Measurements from ENCODE around the gene MINDY3.

Gene MINDY3

GRCh38 chr10:15743443-15743842 is 116.9 kb downstream of the MINDY3 start:
- POLR2A ChIA-PET, result no interaction called here
- CTCF ChIA-PET, result interaction anchor here (0.5 to 3.2 kb wide), 7 partner anchors 11 to 1104 kb away, joined by 3 to 14 read pairs (median 5); partner anchors contain the start of gene ITGA8
- Histone ChIP-seq H3K4me1 (ENCODE audit: control insufficient read depth, insufficient read depth, low read length) (no peaks in the 10 kb centered on the region), H3K27ac (ENCODE audit: extremely low read depth, low read depth, low read length) (no peak overlapping the region), H3K36me3 (ENCODE audit: control insufficient read depth in 2 of 2, insufficient read depth in 1 of 2, low read length in 2 of 2) (no peaks in the 10 kb centered on the region), H3K4me3 (ENCODE audit: low read depth, low read length) (no peak overlapping the region), H3K9me3 (ENCODE audit: control insufficient read depth, insufficient read depth, low read depth, low read length) (no peaks in the 10 kb centered on the region)
- TF ChIP-seq SCRT1 (tag by site-specific recombination; IDR thresholded peaks at IDR 0.05; ENCODE audit: borderline replicate concordance) (peak; percentile 64), ZNF223 (tag by site-specific recombination; IDR thresholded peaks at IDR 0.05) (no peak), ZNF776 (tag by site-specific recombination; IDR thresholded peaks at IDR 0.05; ENCODE audit: borderline replicate concordance) (no peak), ZNF701 (tag by site-specific recombination; IDR thresholded peaks at IDR 0.05) (no peak), ZNF341 (tag by site-specific recombination; IDR thresholded peaks at IDR 0.05; ENCODE audit: low read depth) (no peak), ZNF830 (tag by site-specific recombination; IDR thresholded peaks at IDR 0.05; ENCODE audit: low read depth) (no peak), ZNF658 (tag by site-specific recombination; IDR thresholded peaks at IDR 0.05) (no peak), ZNF302 (tag by site-specific recombination; IDR thresholded peaks at IDR 0.05; ENCODE audit: low read depth) (no peak), PRDM4 (tag by site-specific recombination; IDR thresholded peaks at IDR 0.05) (no peak), GFI1B (tag by site-specific recombination; IDR thresholded peaks at IDR 0.05) (no peak), PBX3 (CRISPR knock-in tag; IDR thresholded peaks at IDR 0.05) (no peak), ZNF433 (tag by site-specific recombination; IDR thresholded peaks at IDR 0.05; ENCODE audit: low read depth) (no peak), SCRT2 (tag by site-specific recombination; IDR thresholded peaks at IDR 0.05) (peak; percentile 85), ZNF596 (tag by site-specific recombination; IDR thresholded peaks at IDR 0.05) (no peak), ZNF23 (tag by site-specific recombination; IDR thresholded peaks at IDR 0.05; ENCODE audit: borderline replicate concordance) (no peak), ZNF37A (tag by site-specific recombination; IDR thresholded peaks at IDR 0.05) (no peak), ZNF513 (tag by site-specific recombination; IDR thresholded peaks at IDR 0.05) (no peak)

GRCh38 chr10:15742836-15743235 is 117.5 kb downstream of the MINDY3 start:
- Histone ChIP-seq H3K4me3 (ENCODE audit: low read depth, low read length) (no peak overlapping the region), H3K36me3 (ENCODE audit: control insufficient read depth in 2 of 2, insufficient read depth in 1 of 2, low read length in 2 of 2) (no peaks in the 10 kb centered on the region), H3K27ac (ENCODE audit: extremely low read depth, low read depth, low read length) (no peak overlapping the region), H3K9me3 (ENCODE audit: control insufficient read depth, insufficient read depth, low read depth, low read length) (no peaks in the 10 kb centered on the region), H3K4me1 (ENCODE audit: control insufficient read depth, insufficient read depth, low read length) (no peaks in the 10 kb centered on the region)
- ChIA-PET CTCF (interaction anchor here (0.6 to 3.2 kb wide), 8 partner anchors 10 to 323 kb away, joined by 3 to 14 read pairs (median 4); partner anchors contain the start of gene ITGA8), POLR2A (no interaction called here)
- TF ChIP-seq ZNF423 (tag by site-specific recombination; IDR thresholded peaks at IDR 0.05), result no peak
- no peak for TF ChIP-seq KLF8 (tag by site-specific recombination; IDR thresholded peaks at IDR 0.05)
- TF ChIP-seq ZBTB49 (tag by site-specific recombination; IDR thresholded peaks at IDR 0.05; ENCODE audit: low read depth), result no peak
- no peak for TF ChIP-seq ZNF148 (tag by site-specific recombination; IDR thresholded peaks at IDR 0.05; ENCODE audit: borderline replicate concordance)
- no peak for TF ChIP-seq ZNF585B (tag by site-specific recombination; IDR thresholded peaks at IDR 0.05)
- no peak for TF ChIP-seq PRDM1 (tag by site-specific recombination; IDR thresholded peaks at IDR 0.05)
- no peak for TF ChIP-seq IKZF3 (tag by site-specific recombination; IDR thresholded peaks at IDR 0.05)
- TF ChIP-seq ZSCAN4 (tag by site-specific recombination; IDR thresholded peaks at IDR 0.05), result no peak

Measured in HEK293 (cell line).